ENCODE data around the gene COQ9. TPM values are rescaled to one million over a fixed set of nuclear protein-coding genes. Genes with fewer than 3 reads are reported as not detected.
A peak's percentile ranks its signal among the peaks of the same experiment; 100 is the strongest.
"Not testable (repeated sequence)": the region's sequence is repeated elsewhere in the genome, so short reads cannot be mapped to it uniquely, and the experiment has no call there.

The COQ9 gene, protein sequence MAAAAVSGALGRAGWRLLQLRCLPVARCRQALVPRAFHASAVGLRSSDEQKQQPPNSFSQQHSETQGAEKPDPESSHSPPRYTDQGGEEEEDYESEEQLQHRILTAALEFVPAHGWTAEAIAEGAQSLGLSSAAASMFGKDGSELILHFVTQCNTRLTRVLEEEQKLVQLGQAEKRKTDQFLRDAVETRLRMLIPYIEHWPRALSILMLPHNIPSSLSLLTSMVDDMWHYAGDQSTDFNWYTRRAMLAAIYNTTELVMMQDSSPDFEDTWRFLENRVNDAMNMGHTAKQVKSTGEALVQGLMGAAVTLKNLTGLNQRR
- 104 and 113 TPM in 2 replicates for total RNA-seq (2014; rRNA removed; shearing (Covaris generic))
- polyA plus RNA-seq (2014; cell fraction: nucleus; rRNA removed) = 201 and 228 TPM in 2 replicates

GRCh38 chr16:57447186-57447962 is at the start of gene COQ9, which contains the start of gene CIAPIN1:
Gene COQ9 (plus strand): TSS chr16:57447479. CDS start chr16:57447506, 27 bp downstream.
Gene CIAPIN1 (minus strand): TSS chr16:57447385. CDS start chr16:57440928, 6,457 bp downstream.
- peak; percentile 94 for DNase-seq (ENCODE audit: extremely low read depth, low read depth)

DNA sequence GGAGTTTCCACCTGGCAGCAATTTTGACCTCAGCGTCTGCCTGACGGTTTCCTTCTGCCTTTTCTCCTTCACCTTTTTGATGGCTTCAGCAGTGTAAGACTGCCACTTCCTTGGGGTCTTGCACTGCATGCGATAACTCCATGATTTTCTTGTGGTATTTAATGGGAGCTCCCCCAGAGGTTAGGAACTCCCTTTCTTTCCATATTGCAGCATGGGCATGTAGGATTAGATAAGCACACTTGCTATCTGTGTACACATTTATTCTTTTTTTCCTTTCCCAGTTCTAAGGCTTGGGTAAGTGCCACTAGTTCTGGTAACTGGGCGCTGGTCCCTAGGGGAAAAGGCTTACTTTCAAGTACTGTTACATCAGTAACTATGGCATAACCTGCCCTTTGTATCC is 49.8 kb upstream of the COQ9 start:
- DNase-seq (ENCODE audit: extremely low read depth, low read depth) = not testable (repeated sequence)

- no peak for DNase-seq (ENCODE audit: extremely low read depth, low read depth)
Measured at GRCh38 chr16:57401943-57402640, 45.2 kb upstream of the COQ9 start.

- no peak for DNase-seq (ENCODE audit: extremely low read depth, low read depth)
Measured at GRCh38 chr16:57403965-57404817, 43.1 kb upstream of the COQ9 start, which contains the start of gene CCL17. Gene CCL17 (plus strand): TSS chr16:57404767. CDS start chr16:57413933, 9,166 bp downstream.

- no peak for DNase-seq (ENCODE audit: extremely low read depth, low read depth)
Measured at GRCh38 chr16:57405097-57405496, 42.2 kb upstream of the COQ9 start.

DNA sequence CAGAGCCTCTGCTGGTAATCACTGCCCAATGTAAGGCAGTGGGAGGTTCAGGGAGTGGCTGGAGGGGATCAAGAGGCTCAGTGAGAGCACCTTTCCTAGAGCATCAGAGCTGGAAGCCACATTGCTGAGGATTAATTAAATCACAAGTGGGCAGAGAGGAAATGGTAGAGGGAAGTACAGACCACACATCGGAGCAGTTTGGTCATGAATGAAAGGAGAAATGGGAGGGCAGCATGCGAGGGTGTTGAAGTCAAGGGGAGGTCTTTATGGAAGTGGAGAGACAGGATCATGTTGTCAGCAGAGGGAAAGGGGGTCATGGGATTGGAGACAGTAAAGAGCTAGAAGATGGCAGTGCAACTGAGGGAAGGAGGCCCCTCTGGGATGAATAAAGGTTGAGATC is 40.4 kb upstream of the COQ9 start:
- DNase-seq (ENCODE audit: extremely low read depth, low read depth) = no peak

GRCh38 chr16:57407521-57408353 is 39.5 kb upstream of the COQ9 start:
- no peak for DNase-seq (ENCODE audit: extremely low read depth, low read depth)

DNA sequence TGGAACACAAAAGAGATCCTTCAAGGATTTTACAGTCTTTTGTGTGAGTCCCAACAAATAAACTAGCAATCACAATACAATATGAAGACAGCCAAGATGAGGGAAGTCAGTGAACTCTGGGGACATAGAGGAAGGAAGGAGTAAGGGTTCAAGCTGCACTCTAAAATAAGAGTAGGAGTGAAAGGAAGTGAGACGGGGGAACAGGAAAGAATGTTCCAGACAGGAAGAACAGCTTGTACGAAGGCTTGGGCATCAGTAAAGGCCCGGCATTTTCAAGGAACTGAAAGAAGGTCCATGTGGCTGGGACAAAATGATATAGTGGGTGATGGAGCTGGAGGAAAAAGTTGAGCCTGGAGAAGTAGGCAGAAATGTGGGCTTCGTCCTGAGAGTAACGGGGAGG is 38.2 kb upstream of the COQ9 start:
- DNase-seq (ENCODE audit: extremely low read depth, low read depth) = no peak

GRCh38 chr16:57409870-57410587 is 37.2 kb upstream of the COQ9 start:
- no peak for DNase-seq (ENCODE audit: extremely low read depth, low read depth)

GRCh38 chr16:57411362-57411976 is 35.8 kb upstream of the COQ9 start:
- DNase-seq (ENCODE audit: extremely low read depth, low read depth) = no peak

DNA sequence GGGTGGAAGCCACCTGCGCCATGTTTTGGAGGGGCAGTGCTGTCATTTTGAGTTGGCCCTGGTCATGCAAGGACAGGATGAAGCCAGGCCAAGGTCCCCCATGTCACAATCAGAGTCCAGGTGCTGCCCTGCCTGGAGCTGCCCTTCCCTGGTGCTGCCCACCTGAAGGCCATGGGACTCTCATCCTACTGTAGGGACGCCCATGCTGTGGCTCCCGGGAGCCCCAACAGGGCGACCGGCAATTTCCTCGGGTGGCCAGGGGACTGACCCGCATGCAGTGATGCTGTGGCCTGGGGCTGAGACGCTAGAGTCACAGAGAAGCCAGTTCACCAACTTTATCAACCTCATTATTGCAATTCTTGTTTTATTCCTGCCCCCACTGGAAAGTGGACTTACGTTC is 34.7 kb upstream of the COQ9 start:
- DNase-seq (ENCODE audit: extremely low read depth, low read depth) = no peak

GRCh38 chr16:57413301-57413730 is 34.0 kb upstream of the COQ9 start:
- DNase-seq (ENCODE audit: extremely low read depth, low read depth) = no peak

GRCh38 chr16:57413733-57414132 is 33.5 kb upstream of the COQ9 start:
- DNase-seq (ENCODE audit: extremely low read depth, low read depth) = no peak

DNA sequence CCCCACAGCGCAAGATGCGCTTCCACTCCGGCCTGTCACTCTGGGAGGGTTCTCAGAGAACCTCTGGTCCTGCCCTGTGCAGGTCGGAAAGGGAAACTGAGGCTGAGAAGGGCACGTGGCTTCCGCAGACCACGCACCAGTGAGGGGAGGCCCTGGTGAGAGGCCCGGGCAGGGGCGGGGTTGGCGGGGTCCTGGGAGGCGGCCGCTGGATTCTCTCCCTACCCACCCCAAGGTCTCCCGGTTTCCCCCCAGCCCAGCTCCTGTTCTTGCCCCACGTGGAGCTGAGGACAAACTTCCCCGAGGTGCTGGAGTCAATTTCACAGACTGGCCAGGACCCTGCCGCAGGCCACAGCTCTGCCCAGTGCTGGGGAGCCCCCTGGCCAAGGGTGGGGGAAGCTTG is 31.2 kb upstream of the COQ9 start:
- DNase-seq (ENCODE audit: extremely low read depth, low read depth) = no peak

GRCh38 chr16:57419506-57419905 is 27.8 kb upstream of the COQ9 start:
- DNase-seq (ENCODE audit: extremely low read depth, low read depth) = no peak

GRCh38 chr16:57422026-57422944 is 25.0 kb upstream of the COQ9 start:
- DNase-seq (ENCODE audit: extremely low read depth, low read depth) = peak; percentile 72

GRCh38 chr16:57423152-57423551 is 24.1 kb upstream of the COQ9 start:
- no peak for DNase-seq (ENCODE audit: extremely low read depth, low read depth)
